ENCODE measurements around the gene IL7R. TPM values are rescaled to one million over a fixed set of nuclear protein-coding genes. Genes with fewer than 3 reads are reported as not detected.

IL7R gene
- total and polyA plus RNA-seq, 2 donors (not counting 1 experiment from before 2014, with no cell fraction given): 67.9 to 266 TPM

DNA sequence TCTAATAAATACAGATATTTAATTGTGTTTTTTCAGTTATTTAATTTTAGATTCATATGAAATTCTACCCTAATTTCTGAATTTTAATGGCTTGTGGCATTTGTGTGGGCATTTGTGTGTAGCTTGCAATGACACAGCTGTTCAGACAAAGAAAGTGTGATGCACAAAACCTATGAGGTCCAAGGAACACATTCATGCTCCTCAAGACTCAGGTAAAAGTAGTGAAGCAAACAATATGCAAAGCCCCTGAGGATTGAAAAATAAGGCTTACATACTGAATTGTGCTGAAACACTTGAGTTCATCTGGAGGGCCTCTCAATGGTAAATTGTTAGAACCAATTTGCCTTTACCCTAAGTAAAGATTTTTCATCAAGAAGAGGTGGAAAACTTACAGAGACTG is 28.1 kb downstream of the IL7R start:
- H3K27ac ChIP-seq (ENCODE audit: insufficient read depth, low read length): peak overlapping the region; percentile 76
- H3K79me2 ChIP-seq (ENCODE audit: control insufficient read depth, insufficient read depth, low read length): no peaks in the 10 kb centered on the region
- H3K36me3 ChIP-seq (ENCODE audit: control insufficient read depth, insufficient read depth, low read length): no peaks in the 10 kb centered on the region
- peaks cover 10% of the 10 kb centered on the region for H3K4me1 ChIP-seq (ENCODE audit: control insufficient read depth, extremely low read depth, insufficient read depth, low read length)
- TF ChIP-seq, protein P1, sequence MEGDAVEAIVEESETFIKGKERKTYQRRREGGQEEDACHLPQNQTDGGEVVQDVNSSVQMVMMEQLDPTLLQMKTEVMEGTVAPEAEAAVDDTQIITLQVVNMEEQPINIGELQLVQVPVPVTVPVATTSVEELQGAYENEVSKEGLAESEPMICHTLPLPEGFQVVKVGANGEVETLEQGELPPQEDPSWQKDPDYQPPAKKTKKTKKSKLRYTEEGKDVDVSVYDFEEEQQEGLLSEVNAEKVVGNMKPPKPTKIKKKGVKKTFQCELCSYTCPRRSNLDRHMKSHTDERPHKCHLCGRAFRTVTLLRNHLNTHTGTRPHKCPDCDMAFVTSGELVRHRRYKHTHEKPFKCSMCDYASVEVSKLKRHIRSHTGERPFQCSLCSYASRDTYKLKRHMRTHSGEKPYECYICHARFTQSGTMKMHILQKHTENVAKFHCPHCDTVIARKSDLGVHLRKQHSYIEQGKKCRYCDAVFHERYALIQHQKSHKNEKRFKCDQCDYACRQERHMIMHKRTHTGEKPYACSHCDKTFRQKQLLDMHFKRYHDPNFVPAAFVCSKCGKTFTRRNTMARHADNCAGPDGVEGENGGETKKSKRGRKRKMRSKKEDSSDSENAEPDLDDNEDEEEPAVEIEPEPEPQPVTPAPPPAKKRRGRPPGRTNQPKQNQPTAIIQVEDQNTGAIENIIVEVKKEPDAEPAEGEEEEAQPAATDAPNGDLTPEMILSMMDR (conservative IDR thresholded peaks at IDR 0.05 in 1 of 2, IDR thresholded peaks at IDR 0.05 in 1 of 2; ENCODE audit: low read depth in 1 of 2, low read length in 2 of 2): no peak
- TF ChIP-seq EZH2 (IDR thresholded peaks at IDR 0.05; ENCODE audit: low read length, missing control alignments): no peak
- no peak overlapping the region for H3K4me3 ChIP-seq (replicated peaks in 1 of 4; ENCODE audit: control extremely low read depth in 1 of 4, insufficient read depth in 1 of 4, low read depth in 3 of 4, low read length in 4 of 4)
- no peak overlapping the region for H2AFZ ChIP-seq (ENCODE audit: low read length)
- H3K4me2 ChIP-seq (ENCODE audit: extremely low read depth, insufficient read depth, low read length): no peak overlapping the region
- H3K9me3 ChIP-seq (ENCODE audit: control insufficient read depth, insufficient read depth, low read depth, low read length): no peaks in the 10 kb centered on the region
- H4K20me1 ChIP-seq (ENCODE audit: control insufficient read depth, extremely low read depth, insufficient read depth, low read length): no peaks in the 10 kb centered on the region
- DNase-seq (ENCODE audit: low read depth in 2 of 2): no peak
- no peak overlapping the region for H3K9ac ChIP-seq (ENCODE audit: insufficient read depth, low read length)
- H3K27me3 ChIP-seq (ENCODE audit: control insufficient read depth, insufficient read depth, low read length): no peaks in the 10 kb centered on the region

DNA sequence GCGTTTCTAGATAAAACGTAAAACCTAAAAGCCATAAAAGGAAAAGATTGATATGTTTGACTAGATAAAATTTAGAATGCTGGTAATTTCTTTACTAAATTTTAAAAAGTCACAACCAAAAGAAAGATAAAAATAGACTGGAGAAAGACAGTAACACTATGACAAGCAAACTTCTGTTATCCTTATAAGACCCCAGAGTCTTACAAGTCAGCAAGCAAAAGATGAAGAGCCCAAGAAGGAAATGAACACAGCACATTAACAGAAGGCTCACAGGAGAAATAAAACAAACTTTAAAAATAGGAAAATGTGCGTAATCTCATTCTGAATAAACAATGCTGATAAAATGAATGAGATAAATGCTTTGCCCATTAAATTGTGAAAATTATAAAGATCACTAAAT is 29.7 kb downstream of the IL7R start:
- Histone ChIP-seq H2AFZ (ENCODE audit: low read length) (no peak overlapping the region), H3K9ac (ENCODE audit: insufficient read depth, low read length) (no peak overlapping the region)

DNA sequence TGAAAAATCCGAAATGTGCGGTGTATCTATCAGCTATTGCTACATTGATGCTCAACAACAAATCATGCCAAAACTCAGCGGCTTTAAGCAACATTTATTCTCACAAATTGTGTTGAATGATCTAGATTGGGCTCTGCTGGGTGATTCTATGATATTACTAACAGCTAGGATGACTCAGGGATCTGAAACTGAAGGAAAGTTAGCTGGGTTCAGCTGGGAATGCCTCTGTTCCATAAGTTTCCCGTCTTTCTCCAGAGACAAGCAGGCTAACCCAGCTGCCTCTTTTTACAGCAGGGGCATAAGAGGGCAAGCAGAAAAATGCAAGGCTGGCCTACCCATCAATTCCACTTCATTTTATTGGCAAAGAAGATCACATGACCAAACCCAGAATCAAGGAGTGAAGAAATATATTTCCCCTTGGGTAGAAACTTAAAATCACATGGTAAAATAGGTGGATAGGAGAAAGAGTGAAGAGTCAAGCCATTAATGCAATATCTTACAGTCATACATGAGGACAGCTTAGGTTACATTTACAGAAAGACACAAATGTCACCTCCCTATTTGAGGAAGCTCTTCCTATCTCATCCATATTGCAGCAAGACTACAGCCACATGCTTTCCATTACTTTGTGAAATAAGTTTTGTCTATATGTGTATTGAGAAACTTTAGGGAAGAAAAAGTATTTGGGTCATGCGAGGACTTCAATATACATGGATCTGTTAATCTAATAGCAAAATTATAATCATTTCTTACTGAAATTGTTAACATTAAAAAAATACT is 30.8 kb downstream of the IL7R start:
- Histone ChIP-seq H2AFZ (ENCODE audit: low read length) (no peak overlapping the region), H3K9ac (ENCODE audit: insufficient read depth, low read length) (no peak overlapping the region), H3K4me2 (ENCODE audit: extremely low read depth, insufficient read depth, low read length) (no peak overlapping the region), H3K4me3 (replicated peaks in 1 of 4; ENCODE audit: control extremely low read depth in 1 of 4, insufficient read depth in 1 of 4, low read depth in 3 of 4, low read length in 4 of 4) (no peak overlapping the region), H3K36me3 (ENCODE audit: control insufficient read depth, insufficient read depth, low read length) (no peaks in the 10 kb centered on the region), H3K27me3 (ENCODE audit: control insufficient read depth, insufficient read depth, low read length) (no peaks in the 10 kb centered on the region), H4K20me1 (ENCODE audit: control insufficient read depth, extremely low read depth, insufficient read depth, low read length) (no peaks in the 10 kb centered on the region), H3K9me3 (ENCODE audit: control insufficient read depth, insufficient read depth, low read depth, low read length) (no peaks in the 10 kb centered on the region), H3K4me1 (ENCODE audit: control insufficient read depth, extremely low read depth, insufficient read depth, low read length) (peaks cover 10% of the 10 kb centered on the region), H3K79me2 (ENCODE audit: control insufficient read depth, insufficient read depth, low read length) (no peaks in the 10 kb centered on the region), H3K27ac (ENCODE audit: insufficient read depth, low read length) (no peak overlapping the region)
- TF ChIP-seq, protein P1 (conservative IDR thresholded peaks at IDR 0.05 in 1 of 2, IDR thresholded peaks at IDR 0.05 in 1 of 2; ENCODE audit: low read depth in 1 of 2, low read length in 2 of 2): no peak
- no peak for TF ChIP-seq EZH2 (IDR thresholded peaks at IDR 0.05; ENCODE audit: low read length, missing control alignments)
- DNase-seq (ENCODE audit: low read depth in 2 of 2): peak in 1 of 2 donors; percentile 44

More for the DNA sequence above, 29.7 kb downstream of the IL7R start:
- H3K79me2 ChIP-seq (ENCODE audit: control insufficient read depth, insufficient read depth, low read length): no peaks in the 10 kb centered on the region
- no peak overlapping the region for H3K4me2 ChIP-seq (ENCODE audit: extremely low read depth, insufficient read depth, low read length)
- H3K4me3 ChIP-seq (replicated peaks in 1 of 4; ENCODE audit: control extremely low read depth in 1 of 4, insufficient read depth in 1 of 4, low read depth in 3 of 4, low read length in 4 of 4): no peak overlapping the region
- no peak for DNase-seq (ENCODE audit: low read depth in 2 of 2)
- H3K36me3 ChIP-seq (ENCODE audit: control insufficient read depth, insufficient read depth, low read length): no peaks in the 10 kb centered on the region
- no peak overlapping the region for H3K27ac ChIP-seq (ENCODE audit: insufficient read depth, low read length)
- H3K4me1 ChIP-seq (ENCODE audit: control insufficient read depth, extremely low read depth, insufficient read depth, low read length): peaks cover 10% of the 10 kb centered on the region
- no peaks in the 10 kb centered on the region for H3K9me3 ChIP-seq (ENCODE audit: control insufficient read depth, insufficient read depth, low read depth, low read length)
- TF ChIP-seq EZH2 (IDR thresholded peaks at IDR 0.05; ENCODE audit: low read length, missing control alignments): no peak
- TF ChIP-seq, protein P1 (conservative IDR thresholded peaks at IDR 0.05 in 1 of 2, IDR thresholded peaks at IDR 0.05 in 1 of 2; ENCODE audit: low read depth in 1 of 2, low read length in 2 of 2): no peak
- no peaks in the 10 kb centered on the region for H3K27me3 ChIP-seq (ENCODE audit: control insufficient read depth, insufficient read depth, low read length)
- no peaks in the 10 kb centered on the region for H4K20me1 ChIP-seq (ENCODE audit: control insufficient read depth, extremely low read depth, insufficient read depth, low read length)
